Erythroblast (primary cell): Measurements from ENCODE around the gene MED10.
A peak's percentile ranks its signal among the peaks of the same experiment; 100 is the strongest.

ENCODE experiments used
- DNase-seq, 2 experiments: peaks; one replicate each; lab custom pipeline; 2025; lab: John Stamatoyannopoulos, UW
- GATA1 ChIP-seq: IDR thresholded peaks from 2 replicates; pipeline ENCODE4 v1.6.1; 2011; ENCODE audit warnings: low read depth, mild to moderate bottlenecking, control low read depth, low read length, moderate library complexity
- POLR2A ChIP-seq: IDR thresholded peaks from 2 replicates; pipeline ENCODE4 v1.6.1; 2011; ENCODE audit warnings: mild to moderate bottlenecking, low read length

Gene MED10

GRCh38 chr5:6407558-6408259, 29.4 kb upstream of the MED10 start:
- no peak for TF ChIP-seq POLR2A
- no peak for TF ChIP-seq GATA1

GRCh38 chr5:6405591-6405990, 27.2 kb upstream of the MED10 start:
- DNase-seq = no peak
- TF ChIP-seq GATA1 (no peak), POLR2A (no peak)

More at GRCh38 chr5:6407558-6408259, 29.4 kb upstream of the MED10 start:
- DNase-seq = peak; percentile 26 to 59

- no peak for TF ChIP-seq GATA1
- no peak for TF ChIP-seq POLR2A
- DNase-seq = no peak
These were observed 25.8 kb upstream of the MED10 start for GRCh38 chr5:6404129-6404528.

- TF ChIP-seq GATA1 (no peak), POLR2A (no peak)
- no peak for DNase-seq
These were observed 25.1 kb upstream of the MED10 start for GRCh38 chr5:6403416-6403815.

GRCh38 chr5:6402939-6403338, 24.6 kb upstream of the MED10 start:
- TF ChIP-seq GATA1 (no peak), POLR2A (no peak)
- DNase-seq = no peak

GRCh38 chr5:6401410-6401809, 23.1 kb upstream of the MED10 start:
- TF ChIP-seq GATA1 (no peak), POLR2A (no peak)
- DNase-seq = no peak

GRCh38 chr5:6399980-6400910, 21.9 kb upstream of the MED10 start:
- no peak for TF ChIP-seq POLR2A
- no peak for TF ChIP-seq GATA1
- DNase-seq = no peak

- no peak for DNase-seq
- TF ChIP-seq POLR2A (no peak), GATA1 (no peak)
These were observed 20.4 kb upstream of the MED10 start for GRCh38 chr5:6398570-6399230.

- DNase-seq = no peak
- TF ChIP-seq POLR2A (no peak), GATA1 (no peak)
These were observed 19.4 kb upstream of the MED10 start for GRCh38 chr5:6397536-6398269.

GRCh38 chr5:6396836-6397535, 18.6 kb upstream of the MED10 start:
- DNase-seq = no peak
- no peak for TF ChIP-seq GATA1
- no peak for TF ChIP-seq POLR2A

GRCh38 chr5:6396043-6396442, 17.7 kb upstream of the MED10 start:
- TF ChIP-seq GATA1 (no peak), POLR2A (no peak)
- no peak for DNase-seq

- DNase-seq = no peak
- TF ChIP-seq POLR2A (no peak), GATA1 (no peak)
These were observed 17.3 kb upstream of the MED10 start for GRCh38 chr5:6395621-6396020.
